Vagina (tissue), 2 donors: ENCODE results near the gene LRSAM1. TPM values are rescaled to one million over a fixed set of nuclear protein-coding genes. Genes with fewer than 3 reads are reported as not detected.

Experiments used
- DNase-seq, 2 donors: peaks; one replicate each; pipeline ENCODE4 v3.0.0-alpha.2; 2017; ENCODE audit errors: extremely low spot score in 2 of 2
- H3K27ac ChIP-seq: fragments of 200-600 bp; sonication (generic); one replicate; pipeline ENCODE4 v1.5.1; 2019
- H3K27me3 ChIP-seq: fragments of 200-600 bp; sonication (generic); one replicate; pipeline ENCODE4 v1.5.1; 2019
- H3K36me3 ChIP-seq, 2 donors: fragments of 200-600 bp; sonication (generic); one replicate each; pipeline ENCODE4 v1.5.1; 2017 to 2019
- H3K4me1 ChIP-seq: fragments of 200-600 bp; sonication (generic); one replicate; pipeline ENCODE4 v1.5.1; 2019
- H3K4me3 ChIP-seq, 2 donors: fragments of 200-600 bp; sonication (generic); 1 replicate in 1 of 2; 2 replicates in 1 of 2; pipeline ENCODE4 v1.5.1; 2016 to 2019
- H3K9me3 ChIP-seq: fragments of 200-600 bp; sonication (generic); one replicate; pipeline ENCODE4 v1.5.1; 2019
- CTCF ChIP-seq, 3 experiments: fragments of 450-650 bp in 2 of 3; fragments of 200-600 bp in 1 of 3; sonication (generic) in 1 of 3; IDR thresholded peaks; one replicate each; pipeline ENCODE4 v1.5.1; 2017 to 2019; ENCODE audit warnings: antibody characterized with exemption in 3 of 3, mild to moderate bottlenecking in 2 of 3, moderate library complexity in 2 of 3
- POLR2A ChIP-seq, 2 donors: fragments of 450-650 bp; IDR thresholded peaks; one replicate each; pipeline ENCODE4 v1.6.1; 2017; ENCODE audit warnings: antibody characterized with exemption in 2 of 2, mild to moderate bottlenecking in 2 of 2, moderate library complexity in 2 of 2
- POLR2AphosphoS5 ChIP-seq, 2 donors: sonication (generic); formaldehyde crosslinking; IDR thresholded peaks; one replicate each; pipeline ENCODE4 v1.9.0; 2017; ENCODE audit warnings: antibody characterized with exemption in 2 of 2, mild to moderate bottlenecking in 2 of 2, low read depth in 1 of 2; ENCODE audit not compliant: insufficient read depth in 1 of 2
- intact Hi-C: fragments of 100-400 bp; cut with DNase I; formaldehyde crosslinking; loops from one replicate; pipeline ENCODE4 v1.15.1; 2023
- total RNA-seq: library from RNA; depleted of rRNA; stranded (reverse); fragments of >200 nt; gene quantifications from one replicate; pipeline ENCODE4 v1.2.3, GENCODE V29; 2016

LRSAM1 gene
- total RNA-seq, 1 donor from 2014 or later: 30.0 TPM

- no peaks in the 10 kb centered on the region for H3K9me3 ChIP-seq
- H3K27me3 ChIP-seq: no peaks in the 10 kb centered on the region
- intact Hi-C loops: no loop called here
- H3K27ac ChIP-seq: no peak overlapping the region
- H3K4me1 ChIP-seq: no peaks in the 10 kb centered on the region
- TF ChIP-seq POLR2AphosphoS5 (IDR thresholded peaks at IDR 0.05; ENCODE audit: insufficient read depth in 1 of 2, low read depth in 1 of 2): no peak
- no peak for TF ChIP-seq CTCF (IDR thresholded peaks at IDR 0.05)
- no peak for TF ChIP-seq POLR2A (IDR thresholded peaks at IDR 0.05)
- no peak overlapping the region for H3K4me3 ChIP-seq
- DNase-seq: no peak
- peaks cover 0 to 32% of the 10 kb centered on the region in 2 donors for H3K36me3 ChIP-seq
Measured at GRCh38 chr9:127406799-127407491, 44.4 kb upstream of the LRSAM1 start.

GRCh38 chr9:127407492-127407843 lies 43.8 kb upstream of the LRSAM1 start:
- Histone ChIP-seq H3K36me3 (peaks cover 0 to 26% of the 10 kb centered on the region in 2 donors), H3K4me1 (no peaks in the 10 kb centered on the region), H3K27ac (no peak overlapping the region), H3K9me3 (no peaks in the 10 kb centered on the region), H3K4me3 (no peak overlapping the region), H3K27me3 (no peaks in the 10 kb centered on the region)
- intact Hi-C loops: no loop called here
- TF ChIP-seq POLR2AphosphoS5 (IDR thresholded peaks at IDR 0.05; ENCODE audit: insufficient read depth in 1 of 2, low read depth in 1 of 2): no peak
- TF ChIP-seq CTCF (IDR thresholded peaks at IDR 0.05): no peak
- TF ChIP-seq POLR2A (IDR thresholded peaks at IDR 0.05): no peak
- DNase-seq: no peak

- Histone ChIP-seq H3K4me3 (no peak overlapping the region), H3K9me3 (no peaks in the 10 kb centered on the region), H3K4me1 (no peaks in the 10 kb centered on the region), H3K27me3 (no peaks in the 10 kb centered on the region), H3K36me3 (no peaks in the 10 kb centered on the region), H3K27ac (no peak overlapping the region)
- intact Hi-C loops: no loop called here
- TF ChIP-seq POLR2AphosphoS5 (IDR thresholded peaks at IDR 0.05; ENCODE audit: insufficient read depth in 1 of 2, low read depth in 1 of 2) (no peak), CTCF (IDR thresholded peaks at IDR 0.05) (no peak), POLR2A (IDR thresholded peaks at IDR 0.05) (no peak)
- DNase-seq: no peak
Measured at GRCh38 chr9:127411122-127411521, 40.2 kb upstream of the LRSAM1 start.

GRCh38 chr9:127415141-127415540 lies 36.2 kb upstream of the LRSAM1 start:
- no peaks in the 10 kb centered on the region for H3K9me3 ChIP-seq
- DNase-seq: no peak
- H3K27ac ChIP-seq: no peak overlapping the region
- H3K4me1 ChIP-seq: peaks cover 20% of the 10 kb centered on the region
- intact Hi-C loops: no loop called here
- TF ChIP-seq POLR2AphosphoS5 (IDR thresholded peaks at IDR 0.05; ENCODE audit: insufficient read depth in 1 of 2, low read depth in 1 of 2): no peak
- no peak for TF ChIP-seq POLR2A (IDR thresholded peaks at IDR 0.05)
- TF ChIP-seq CTCF (IDR thresholded peaks at IDR 0.05): no peak
- H3K36me3 ChIP-seq: no peaks in the 10 kb centered on the region
- H3K4me3 ChIP-seq: no peak overlapping the region
- no peaks in the 10 kb centered on the region for H3K27me3 ChIP-seq

- H3K27ac ChIP-seq: no peak overlapping the region
- intact Hi-C loops: no loop called here
- no peak for DNase-seq
- H3K9me3 ChIP-seq: no peaks in the 10 kb centered on the region
- H3K4me3 ChIP-seq: no peak overlapping the region
- no peaks in the 10 kb centered on the region for H3K36me3 ChIP-seq
- TF ChIP-seq POLR2A (IDR thresholded peaks at IDR 0.05): no peak
- no peak for TF ChIP-seq CTCF (IDR thresholded peaks at IDR 0.05)
- TF ChIP-seq POLR2AphosphoS5 (IDR thresholded peaks at IDR 0.05; ENCODE audit: insufficient read depth in 1 of 2, low read depth in 1 of 2): no peak
- H3K27me3 ChIP-seq: no peaks in the 10 kb centered on the region
- peaks cover 20% of the 10 kb centered on the region for H3K4me1 ChIP-seq
Measured at GRCh38 chr9:127415657-127416056, 35.7 kb upstream of the LRSAM1 start.
